Vagina (tissue), 2 donors: ENCODE measurements around the gene NKIRAS1.

Experiments used
- POLR2AphosphoS5 ChIP-seq, 2 donors: sonication (generic); formaldehyde crosslinking; IDR thresholded peaks; one replicate each; pipeline ENCODE4 v1.9.0; 2017; ENCODE audit warnings: antibody characterized with exemption in 2 of 2, mild to moderate bottlenecking in 2 of 2, low read depth in 1 of 2; ENCODE audit not compliant: insufficient read depth in 1 of 2
- TF ChIP-seq, protein P1 (sequence below), 3 experiments: fragments of 450-650 bp in 2 of 3; fragments of 200-600 bp in 1 of 3; sonication (generic) in 1 of 3; IDR thresholded peaks; one replicate each; pipeline ENCODE4 v1.5.1; 2017 to 2019; ENCODE audit warnings: antibody characterized with exemption in 3 of 3, mild to moderate bottlenecking in 2 of 3, moderate library complexity in 2 of 3

DNA sequence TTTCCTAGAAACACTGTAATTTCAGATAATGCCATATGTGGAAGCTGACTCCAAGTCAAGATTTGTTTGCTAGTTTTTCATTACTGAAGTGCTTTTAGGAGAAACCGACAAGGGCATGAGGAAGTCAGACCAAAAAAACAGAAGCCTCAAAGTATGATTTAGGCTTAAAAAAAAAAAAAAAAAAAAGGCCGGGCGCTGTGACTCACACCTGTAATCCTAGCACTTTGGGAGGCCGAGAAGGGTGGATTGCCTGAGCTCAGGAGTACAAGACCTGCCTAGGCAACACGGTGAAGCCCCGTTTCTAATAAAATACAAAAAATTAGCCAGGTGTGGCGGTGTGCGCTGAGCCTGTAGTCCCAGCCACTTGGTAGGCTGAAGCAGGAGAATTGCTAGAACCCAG lies 11.7 kb upstream of the NKIRAS1 start:
- TF ChIP-seq POLR2AphosphoS5 (IDR thresholded peaks at IDR 0.05; ENCODE audit: insufficient read depth in 1 of 2, low read depth in 1 of 2): no peak
- TF ChIP-seq, protein P1, sequence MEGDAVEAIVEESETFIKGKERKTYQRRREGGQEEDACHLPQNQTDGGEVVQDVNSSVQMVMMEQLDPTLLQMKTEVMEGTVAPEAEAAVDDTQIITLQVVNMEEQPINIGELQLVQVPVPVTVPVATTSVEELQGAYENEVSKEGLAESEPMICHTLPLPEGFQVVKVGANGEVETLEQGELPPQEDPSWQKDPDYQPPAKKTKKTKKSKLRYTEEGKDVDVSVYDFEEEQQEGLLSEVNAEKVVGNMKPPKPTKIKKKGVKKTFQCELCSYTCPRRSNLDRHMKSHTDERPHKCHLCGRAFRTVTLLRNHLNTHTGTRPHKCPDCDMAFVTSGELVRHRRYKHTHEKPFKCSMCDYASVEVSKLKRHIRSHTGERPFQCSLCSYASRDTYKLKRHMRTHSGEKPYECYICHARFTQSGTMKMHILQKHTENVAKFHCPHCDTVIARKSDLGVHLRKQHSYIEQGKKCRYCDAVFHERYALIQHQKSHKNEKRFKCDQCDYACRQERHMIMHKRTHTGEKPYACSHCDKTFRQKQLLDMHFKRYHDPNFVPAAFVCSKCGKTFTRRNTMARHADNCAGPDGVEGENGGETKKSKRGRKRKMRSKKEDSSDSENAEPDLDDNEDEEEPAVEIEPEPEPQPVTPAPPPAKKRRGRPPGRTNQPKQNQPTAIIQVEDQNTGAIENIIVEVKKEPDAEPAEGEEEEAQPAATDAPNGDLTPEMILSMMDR (IDR thresholded peaks at IDR 0.05): no peak
